ENCODE measurements around the gene EDRF1. TPM values are rescaled to one million over a fixed set of nuclear protein-coding genes. Genes with fewer than 3 reads are reported as not detected.

EDRF1 gene
- 10 to 100 TPM; 15.9 to 54.6 TPM for total RNA-seq
- 10 to 100 TPM in 1 of 2 donors, 1 to 10 TPM in 1; 9.4 to 19.4 TPM for polyA plus RNA-seq
- long read RNA-seq, donor 1, full-length matches to known transcripts: 2 of 24 reads
- long read RNA-seq, donor 1, partial matches to known transcripts: 22 of 24 reads
- long read RNA-seq, donor 1, other reads (novel, unspliced or antisense): 0 of 24 reads
- long read RNA-seq, donor 2, partial matches to known transcripts: 0 of 1 reads
- long read RNA-seq, donor 2, other reads (novel, unspliced or antisense): 0 of 1 reads
- long read RNA-seq, donor 3: 0 reads
- long read RNA-seq, donor 4, partial matches to known transcripts: 0 of 2 reads
- long read RNA-seq, donor 4, other reads (novel, unspliced or antisense): 0 of 2 reads
- long read RNA-seq, donor 5, partial matches to known transcripts: 13 of 13 reads
- long read RNA-seq, donor 5, other reads (novel, unspliced or antisense): 0 of 13 reads

GRCh38 chr10:125719173-125720001 is at the start of gene EDRF1:
Gene EDRF1 (plus strand): TSS chr10:125719709. CDS start chr10:125719808, 99 bp downstream.
- peak within 1 kb of the TSS; percentile 98 for H3K4me3 ChIP-seq
- peak; percentile 99 for ATAC-seq (ENCODE audit: insufficient read depth, low FRiP score)
- no peak for TF ChIP-seq CTCF (IDR thresholded peaks at IDR 0.05; ENCODE audit: control extremely low read depth, extremely low read depth)
- peak within 1 kb of the TSS; percentile 88 to 97 for H3K9ac ChIP-seq (ENCODE audit: insufficient read depth in 1 of 2, low read length in 2 of 2)
- H3K27ac ChIP-seq (ENCODE audit: low read depth in 1 of 2, low read length in 1 of 2): peak within 1 kb of the TSS; percentile 89 to 97
- WGBS, 2 donors: 0% methylated on average over 72 of the region's 72 CpGs
- H3K4me1 ChIP-seq (ENCODE audit: control insufficient read depth in 5 of 5, insufficient read depth in 5 of 5, low read length in 5 of 5): peaks cover 0 to 14% (median 4%) of the 10 kb centered on the region in 5 donors
- peak; percentile 99 to 100 (median 100) for DNase-seq
- H3K27me3 ChIP-seq (ENCODE audit: control insufficient read depth in 3 of 3, insufficient read depth in 3 of 3, low read length in 2 of 3): no peaks in the 10 kb centered on the region
- peaks cover 5 to 22% (median 16%) of the 10 kb centered on the region in 4 donors for H3K36me3 ChIP-seq (ENCODE audit: control insufficient read depth in 4 of 4, insufficient read depth in 4 of 4, low read length in 4 of 4)
- no peaks in the 10 kb centered on the region for H3K9me3 ChIP-seq (ENCODE audit: control insufficient read depth in 4 of 4, insufficient read depth in 3 of 4, low read length in 3 of 4)

GRCh38 chr10:125672884-125673283 is 46.6 kb upstream of the EDRF1 start:
- peaks cover 0 to 13% (median 7%) of the 10 kb centered on the region in 4 donors for H3K9me3 ChIP-seq (ENCODE audit: control insufficient read depth in 4 of 4, insufficient read depth in 3 of 4, low read length in 3 of 4)
- H3K4me1 ChIP-seq (ENCODE audit: control insufficient read depth in 5 of 5, insufficient read depth in 5 of 5, low read length in 5 of 5): no peaks in the 10 kb centered on the region
- 86% methylated on average over 1 of the region's 1 CpG for WGBS, 2 donors
- no peak for ATAC-seq (ENCODE audit: insufficient read depth, low FRiP score)
- H3K27ac ChIP-seq (ENCODE audit: low read depth in 1 of 2, low read length in 1 of 2): no peak overlapping the region
- H3K9ac ChIP-seq (ENCODE audit: insufficient read depth in 1 of 2, low read length in 2 of 2): no peak overlapping the region
- TF ChIP-seq CTCF (IDR thresholded peaks at IDR 0.05; ENCODE audit: control extremely low read depth, extremely low read depth): no peak
- H3K4me3 ChIP-seq: no peak overlapping the region
- H3K27me3 ChIP-seq (ENCODE audit: control insufficient read depth in 3 of 3, insufficient read depth in 3 of 3, low read length in 2 of 3): no peaks in the 10 kb centered on the region
- DNase-seq: no peak
- no peaks in the 10 kb centered on the region for H3K36me3 ChIP-seq (ENCODE audit: control insufficient read depth in 4 of 4, insufficient read depth in 4 of 4, low read length in 4 of 4)

GRCh38 chr10:125679436-125679835 is 40.1 kb upstream of the EDRF1 start:
- 63 to 75% methylated on average over 11 of the region's 11 CpGs for WGBS, 2 donors
- H3K27me3 ChIP-seq (ENCODE audit: control insufficient read depth in 3 of 3, insufficient read depth in 3 of 3, low read length in 2 of 3): no peaks in the 10 kb centered on the region
- H3K4me3 ChIP-seq: no peak overlapping the region
- no peak for ATAC-seq (ENCODE audit: insufficient read depth, low FRiP score)
- DNase-seq: peak in 2 of 3 donors; percentile 24 to 30
- H3K27ac ChIP-seq (ENCODE audit: low read depth in 1 of 2, low read length in 1 of 2): no peak overlapping the region
- peaks cover 0 to 9% (median 0%) of the 10 kb centered on the region in 5 donors for H3K4me1 ChIP-seq (ENCODE audit: control insufficient read depth in 5 of 5, insufficient read depth in 5 of 5, low read length in 5 of 5)
- peaks cover 0 to 18% (median 5%) of the 10 kb centered on the region in 4 donors for H3K9me3 ChIP-seq (ENCODE audit: control insufficient read depth in 4 of 4, insufficient read depth in 3 of 4, low read length in 3 of 4)
- H3K9ac ChIP-seq (ENCODE audit: insufficient read depth in 1 of 2, low read length in 2 of 2): no peak overlapping the region
- no peaks in the 10 kb centered on the region for H3K36me3 ChIP-seq (ENCODE audit: control insufficient read depth in 4 of 4, insufficient read depth in 4 of 4, low read length in 4 of 4)
- TF ChIP-seq CTCF (IDR thresholded peaks at IDR 0.05; ENCODE audit: control extremely low read depth, extremely low read depth): no peak
